Cardiac fibroblast (primary cell): ENCODE results near the gene STAT4.

Experiments
- DNase-seq, 2 donors: peaks; one replicate each; pipeline versions ENCODE4 v3.0.0 to v3.0.0-alpha.2; 2010; ENCODE audit warnings: low read depth in 2 of 2
- H3K4me3 ChIP-seq, 2 donors: replicated peaks in 1 of 2; 1 replicate in 1 of 2; 2 replicates in 1 of 2; pipeline ENCODE4 v1.5.1; 2011; ENCODE audit warnings: low read depth in 2 of 2, low read length in 2 of 2, mild to moderate bottlenecking in 2 of 2, moderate library complexity in 1 of 2
- CTCF ChIP-seq: IDR thresholded peaks from one replicate; pipeline ENCODE4 v1.5.1; 2011; ENCODE audit warnings: low read depth, mild to moderate bottlenecking, low read length, inconsistent platforms

Gene STAT4

DNA sequence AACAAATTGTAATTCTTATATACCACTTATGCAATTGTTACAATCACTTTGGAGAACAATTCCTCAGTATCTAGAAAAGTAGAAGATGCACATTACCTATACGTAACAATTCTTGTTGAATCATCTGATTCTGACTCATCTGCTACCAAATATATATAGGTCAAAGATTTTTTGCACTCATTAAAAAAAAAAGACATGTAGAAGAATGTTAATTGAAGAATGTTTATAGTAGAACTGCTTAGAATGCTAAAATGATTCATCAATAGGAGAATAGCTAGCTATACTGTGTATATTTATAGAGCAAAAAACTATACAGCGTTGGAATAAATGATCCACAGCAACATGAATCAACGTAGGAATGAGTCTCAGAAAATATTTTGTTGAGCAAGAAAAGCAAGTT lies 107.4 kb downstream of the STAT4 start:
- TF ChIP-seq CTCF = no peak
- peak in 1 of 2 donors; percentile 45 for DNase-seq
- no peak overlapping the region for H3K4me3 ChIP-seq

GRCh38 chr2:191041418-191042161 lies 109.2 kb downstream of the STAT4 start:
- TF ChIP-seq CTCF = no peak
- DNase-seq = peak; percentile 23 to 54
- H3K4me3 ChIP-seq = no peak overlapping the region

DNA sequence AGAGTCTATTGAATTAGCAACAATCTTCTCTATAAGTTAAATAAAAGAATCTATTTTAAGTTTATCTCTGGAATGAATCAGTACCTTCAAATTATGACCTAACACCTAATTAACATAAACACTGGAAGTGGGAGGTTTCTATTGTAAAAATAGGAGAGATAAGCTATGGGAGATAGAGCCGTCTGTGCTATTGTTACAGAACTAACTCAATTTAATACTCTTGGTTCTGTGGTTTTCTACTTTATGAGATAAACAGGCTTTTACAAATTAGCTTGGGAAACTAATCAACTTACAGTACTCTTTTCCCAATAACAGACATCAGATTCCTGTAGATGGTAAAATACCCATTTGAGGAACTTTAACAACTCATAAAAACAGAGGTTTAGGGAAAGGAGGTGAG lies 111.2 kb downstream of the STAT4 start:
- no peak for DNase-seq
- TF ChIP-seq CTCF = no peak
- H3K4me3 ChIP-seq = no peak overlapping the region

GRCh38 chr2:191038741-191039140 lies 112.1 kb downstream of the STAT4 start:
- no peak overlapping the region for H3K4me3 ChIP-seq
- no peak for DNase-seq
- TF ChIP-seq CTCF = no peak

DNA sequence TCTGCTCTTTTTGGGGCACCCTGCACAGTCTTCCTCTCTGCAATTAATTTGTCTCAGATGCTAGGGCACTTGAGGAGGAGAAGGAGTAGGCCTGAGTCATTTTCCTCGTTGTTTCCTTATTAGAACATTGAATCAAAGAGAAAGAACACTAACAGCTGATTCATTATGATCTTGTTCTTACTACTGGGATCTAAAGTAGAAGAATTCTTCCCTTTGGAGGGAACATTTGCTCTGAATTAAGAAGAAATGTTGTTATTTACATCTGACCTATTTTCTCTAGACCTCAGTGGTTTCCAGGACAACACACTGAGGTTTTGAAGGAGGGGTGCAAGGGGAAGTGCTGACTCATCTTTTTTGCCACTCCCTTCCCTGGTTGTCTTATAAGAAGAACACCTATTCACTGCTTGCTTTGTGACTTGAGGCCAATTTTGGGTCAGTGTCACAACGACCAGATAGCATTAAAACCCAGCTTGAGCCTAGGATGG lies 112.5 kb downstream of the STAT4 start:
- peak; percentile 67 to 83 for DNase-seq
- TF ChIP-seq CTCF = no peak
- no peak overlapping the region for H3K4me3 ChIP-seq

DNA sequence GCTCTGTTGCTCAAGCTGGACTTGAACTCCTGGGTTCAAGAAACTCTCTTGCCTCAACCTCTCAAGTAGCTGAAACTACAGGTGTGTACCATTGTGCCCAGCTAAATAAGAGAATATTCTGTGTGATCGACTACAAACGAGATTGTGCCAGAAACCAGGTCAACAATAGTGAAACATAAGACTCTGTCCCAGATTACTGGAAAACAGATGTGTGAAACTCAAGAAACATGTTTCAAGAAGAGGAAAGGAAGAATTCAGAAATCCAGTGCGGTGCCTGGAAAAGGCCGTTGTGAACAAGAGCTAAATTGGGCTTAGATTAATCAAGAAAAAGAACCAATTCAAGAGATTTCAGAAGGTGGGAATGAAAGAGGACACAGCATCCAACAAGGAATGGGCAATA lies 113.4 kb downstream of the STAT4 start:
- H3K4me3 ChIP-seq = no peak overlapping the region
- DNase-seq = no peak
- no peak for TF ChIP-seq CTCF

DNA sequence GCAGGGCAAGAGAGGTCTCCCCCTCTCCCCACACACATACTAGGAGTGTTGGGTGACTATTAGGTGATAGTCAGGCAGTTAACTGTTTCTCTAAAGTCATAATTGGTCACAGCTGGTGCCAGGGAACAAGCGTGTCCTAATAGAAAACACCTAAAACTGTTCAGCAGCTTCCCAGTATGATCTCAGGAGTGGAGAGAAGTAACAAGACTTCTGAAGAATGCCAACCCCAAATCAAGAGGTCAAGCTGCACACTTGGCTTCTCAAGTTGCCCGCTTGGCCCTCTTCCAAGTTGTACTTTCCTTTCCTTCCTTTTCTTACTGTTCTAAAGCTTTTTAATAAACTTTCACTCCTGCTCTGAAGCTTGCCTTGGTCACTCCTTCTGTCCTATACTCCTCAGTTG lies 114.4 kb downstream of the STAT4 start:
- no peak for TF ChIP-seq CTCF
- no peak for DNase-seq
- H3K4me3 ChIP-seq = no peak overlapping the region
